GM12801 (cell line): ENCODE measurements around the gene USP16.

ENCODE experiments used
- CTCF ChIP-seq: IDR thresholded peaks from one replicate; pipeline ENCODE4 v1.5.1; 2011; ENCODE audit warnings: control low read depth; ENCODE audit not compliant: insufficient read length; ENCODE audit errors: extremely low read depth

Gene USP16

GRCh38 chr21:29052224-29052623 is 27.8 kb downstream of the USP16 start:
- TF ChIP-seq CTCF: no peak

- TF ChIP-seq CTCF: no peak
Measured at GRCh38 chr21:29053011-29053553, 28.6 kb downstream of the USP16 start.

GRCh38 chr21:29053656-29054055 is 29.2 kb downstream of the USP16 start:
- no peak for TF ChIP-seq CTCF

DNA sequence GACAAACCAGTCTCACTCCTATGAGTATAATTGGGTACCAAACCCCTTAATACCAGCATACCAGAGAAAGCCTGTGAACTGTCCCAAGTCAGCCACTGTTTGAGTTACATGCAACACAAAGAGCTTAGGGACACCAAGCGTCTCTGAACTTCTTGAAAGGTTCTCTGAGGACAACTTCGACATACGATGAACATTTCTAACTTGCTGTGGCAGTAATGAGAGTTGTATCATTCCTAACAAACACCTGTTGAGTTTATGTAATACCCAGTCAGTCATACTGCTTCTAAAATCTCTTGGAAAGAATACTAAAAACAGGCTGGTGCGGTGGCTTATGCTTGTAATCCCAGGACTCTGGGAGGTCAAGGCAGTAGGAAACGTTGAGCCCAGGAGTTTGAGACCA is 30.6 kb downstream of the USP16 start:
- no peak for TF ChIP-seq CTCF

- TF ChIP-seq CTCF: no peak
Measured at GRCh38 chr21:29056005-29056404, 31.5 kb downstream of the USP16 start.

GRCh38 chr21:29056538-29057050 is 32.1 kb downstream of the USP16 start:
- TF ChIP-seq CTCF: no peak

- no peak for TF ChIP-seq CTCF
Measured at GRCh38 chr21:29064850-29065481, 40.5 kb downstream of the USP16 start.

DNA sequence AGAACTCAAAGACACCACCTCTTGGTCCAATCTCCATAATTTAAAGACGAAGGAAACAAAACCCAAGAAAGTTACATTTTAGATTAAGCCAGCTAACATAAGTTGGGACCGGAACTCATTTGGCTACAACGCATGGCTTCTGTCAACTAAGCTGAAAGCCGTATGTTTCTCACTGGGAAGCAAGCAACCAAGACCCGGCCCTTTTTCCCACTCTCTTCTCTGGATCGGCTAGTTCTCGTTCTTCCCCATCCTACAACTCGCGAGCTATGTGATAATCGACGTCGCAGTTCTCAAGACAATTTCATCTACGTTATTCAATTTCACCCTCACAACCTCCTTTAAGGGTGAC is 48.4 kb downstream of the USP16 start:
- no peak for TF ChIP-seq CTCF
